ENCODE data around the gene USB1. TPM values are rescaled to one million over a fixed set of nuclear protein-coding genes. Genes with fewer than 3 reads are reported as not detected.

Gene USB1
- total RNA-seq, 1 donor from 2014 or later: 100.0 TPM

DNA sequence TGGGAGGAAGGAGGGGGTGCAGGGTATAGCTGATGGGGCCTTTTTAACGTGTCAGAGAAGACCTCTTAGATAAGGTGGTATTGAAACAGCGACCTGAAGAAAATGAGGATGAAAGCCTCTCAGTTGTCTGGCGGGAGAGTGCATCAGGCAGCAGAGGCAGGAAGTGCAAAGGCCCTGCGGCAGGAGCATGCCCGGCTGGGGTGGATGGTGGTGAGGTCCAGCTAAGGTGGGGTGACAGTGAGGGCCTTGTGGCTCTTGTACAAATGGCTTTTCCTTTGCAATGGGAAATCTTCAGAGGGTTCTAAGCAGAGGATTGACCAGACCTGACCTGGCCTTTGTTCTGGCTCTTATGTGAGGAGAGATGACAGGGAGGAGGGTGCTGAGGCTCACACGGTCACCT is 35.7 kb downstream of the USB1 start:
- Mint-ChIP-seq H3K4me1 (ENCODE audit: low read depth, unreplicated experiment) (no peaks in the 10 kb centered on the region), H3K9me3 (ENCODE audit: unreplicated experiment) (no peaks in the 10 kb centered on the region), H3K36me3 (ENCODE audit: low read depth, unreplicated experiment) (peaks cover 7% of the 10 kb centered on the region), H3K27ac (ENCODE audit: unreplicated experiment) (no peak overlapping the region), H3K4me3 (ENCODE audit: unreplicated experiment) (no peak overlapping the region), H3K27me3 (ENCODE audit: low read depth, unreplicated experiment) (peaks cover 2% of the 10 kb centered on the region)
- Histone ChIP-seq H3K27me3 (ENCODE audit: insufficient read depth, low read length) (no peaks in the 10 kb centered on the region), H3K4me1 (ENCODE audit: insufficient read depth, low read length) (no peaks in the 10 kb centered on the region), H3K4me3 (ENCODE audit: insufficient read depth, low read depth, low read length) (no peak overlapping the region), H3K27ac (ENCODE audit: low read depth, low read length) (no peak overlapping the region), H3K4me2 (ENCODE audit: low read length) (no peak overlapping the region), H3K79me2 (ENCODE audit: insufficient read depth, low read length) (no peaks in the 10 kb centered on the region), H3K9ac (ENCODE audit: low read length) (no peak overlapping the region), H3K36me3 (ENCODE audit: insufficient read depth, low read length) (no peaks in the 10 kb centered on the region), H2AFZ (ENCODE audit: low read depth, low read length) (no peak overlapping the region), H4K20me1 (ENCODE audit: insufficient read depth, low read length) (no peaks in the 10 kb centered on the region), H3K9me3 (ENCODE audit: insufficient read depth, low read depth, low read length) (no peaks in the 10 kb centered on the region)
- FAIRE-seq (no peak), DNase-seq (ENCODE audit: low read depth) (no peak)
- TF ChIP-seq, protein P1, sequence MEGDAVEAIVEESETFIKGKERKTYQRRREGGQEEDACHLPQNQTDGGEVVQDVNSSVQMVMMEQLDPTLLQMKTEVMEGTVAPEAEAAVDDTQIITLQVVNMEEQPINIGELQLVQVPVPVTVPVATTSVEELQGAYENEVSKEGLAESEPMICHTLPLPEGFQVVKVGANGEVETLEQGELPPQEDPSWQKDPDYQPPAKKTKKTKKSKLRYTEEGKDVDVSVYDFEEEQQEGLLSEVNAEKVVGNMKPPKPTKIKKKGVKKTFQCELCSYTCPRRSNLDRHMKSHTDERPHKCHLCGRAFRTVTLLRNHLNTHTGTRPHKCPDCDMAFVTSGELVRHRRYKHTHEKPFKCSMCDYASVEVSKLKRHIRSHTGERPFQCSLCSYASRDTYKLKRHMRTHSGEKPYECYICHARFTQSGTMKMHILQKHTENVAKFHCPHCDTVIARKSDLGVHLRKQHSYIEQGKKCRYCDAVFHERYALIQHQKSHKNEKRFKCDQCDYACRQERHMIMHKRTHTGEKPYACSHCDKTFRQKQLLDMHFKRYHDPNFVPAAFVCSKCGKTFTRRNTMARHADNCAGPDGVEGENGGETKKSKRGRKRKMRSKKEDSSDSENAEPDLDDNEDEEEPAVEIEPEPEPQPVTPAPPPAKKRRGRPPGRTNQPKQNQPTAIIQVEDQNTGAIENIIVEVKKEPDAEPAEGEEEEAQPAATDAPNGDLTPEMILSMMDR (IDR thresholded peaks at IDR 0.05; ENCODE audit: insufficient read depth, low read depth, low read length): no peak
- TF ChIP-seq EZH2 (IDR thresholded peaks at IDR 0.05; ENCODE audit: insufficient read depth, low read length): no peak

DNA sequence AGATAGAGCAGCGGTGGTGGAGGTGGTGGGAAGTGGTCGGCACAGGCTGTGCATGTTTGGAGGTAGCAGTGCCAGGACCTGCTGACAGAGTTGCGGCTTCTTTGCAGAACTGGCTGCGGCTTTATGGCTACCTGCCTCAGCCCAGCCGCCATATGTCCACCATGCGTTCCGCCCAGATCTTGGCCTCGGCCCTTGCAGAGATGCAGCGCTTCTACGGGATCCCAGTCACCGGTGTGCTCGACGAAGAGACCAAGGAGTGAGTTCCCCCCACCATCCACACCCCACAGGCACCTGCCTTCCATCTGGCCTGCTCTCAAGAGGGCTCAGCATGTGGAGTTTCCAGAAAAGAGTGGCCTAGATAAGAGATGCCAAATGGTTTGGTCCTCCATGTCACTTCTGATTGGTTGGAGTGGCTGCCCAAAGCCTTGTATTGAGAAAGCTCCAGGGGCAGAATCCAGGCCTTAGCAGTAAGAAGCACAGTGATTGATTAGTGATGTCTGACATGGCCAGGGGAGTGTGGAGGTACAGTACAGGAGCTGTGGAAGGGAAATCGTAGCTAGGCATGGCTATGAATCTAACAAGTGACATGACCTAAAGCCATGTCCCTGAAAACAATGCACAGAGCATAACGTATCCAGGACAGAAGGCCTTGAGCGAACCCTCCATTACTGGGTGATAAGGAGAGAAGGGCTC is 36.3 kb downstream of the USB1 start:
- H3K9me3 ChIP-seq (ENCODE audit: insufficient read depth, low read depth, low read length): no peaks in the 10 kb centered on the region
- H3K27ac Mint-ChIP-seq (ENCODE audit: unreplicated experiment): no peak overlapping the region
- H3K36me3 Mint-ChIP-seq (ENCODE audit: low read depth, unreplicated experiment): peaks cover 7% of the 10 kb centered on the region

More for the DNA sequence above, 36.3 kb downstream of the USB1 start:
- Histone ChIP-seq H3K36me3 (ENCODE audit: insufficient read depth, low read length) (no peaks in the 10 kb centered on the region), H3K27ac (ENCODE audit: low read depth, low read length) (no peak overlapping the region), H3K4me2 (ENCODE audit: low read length) (no peak overlapping the region), H4K20me1 (ENCODE audit: insufficient read depth, low read length) (no peaks in the 10 kb centered on the region), H3K4me3 (ENCODE audit: insufficient read depth, low read depth, low read length) (no peak overlapping the region), H3K4me1 (ENCODE audit: insufficient read depth, low read length) (no peaks in the 10 kb centered on the region), H2AFZ (ENCODE audit: low read depth, low read length) (no peak overlapping the region), H3K79me2 (ENCODE audit: insufficient read depth, low read length) (no peaks in the 10 kb centered on the region), H3K9ac (ENCODE audit: low read length) (no peak overlapping the region), H3K27me3 (ENCODE audit: insufficient read depth, low read length) (no peaks in the 10 kb centered on the region)
- no peaks in the 10 kb centered on the region for H3K4me1 Mint-ChIP-seq (ENCODE audit: low read depth, unreplicated experiment)
- DNase-seq (ENCODE audit: low read depth): no peak
- no peaks in the 10 kb centered on the region for H3K9me3 Mint-ChIP-seq (ENCODE audit: unreplicated experiment)
- no peak for FAIRE-seq
- H3K27me3 Mint-ChIP-seq (ENCODE audit: low read depth, unreplicated experiment): peaks cover 2% of the 10 kb centered on the region
- H3K4me3 Mint-ChIP-seq (ENCODE audit: unreplicated experiment): no peak overlapping the region
- TF ChIP-seq, protein P1 (IDR thresholded peaks at IDR 0.05; ENCODE audit: insufficient read depth, low read depth, low read length): no peak
- no peak for TF ChIP-seq EZH2 (IDR thresholded peaks at IDR 0.05; ENCODE audit: insufficient read depth, low read length)

Data from astrocyte (in vitro differentiated cells and primary cell).